Measurements from ENCODE around the gene GOSR2.
"Not testable (repeated sequence)": the region's sequence is repeated elsewhere in the genome, so short reads cannot be mapped to it uniquely, and the experiment has no call there.

GOSR2 gene

DNA sequence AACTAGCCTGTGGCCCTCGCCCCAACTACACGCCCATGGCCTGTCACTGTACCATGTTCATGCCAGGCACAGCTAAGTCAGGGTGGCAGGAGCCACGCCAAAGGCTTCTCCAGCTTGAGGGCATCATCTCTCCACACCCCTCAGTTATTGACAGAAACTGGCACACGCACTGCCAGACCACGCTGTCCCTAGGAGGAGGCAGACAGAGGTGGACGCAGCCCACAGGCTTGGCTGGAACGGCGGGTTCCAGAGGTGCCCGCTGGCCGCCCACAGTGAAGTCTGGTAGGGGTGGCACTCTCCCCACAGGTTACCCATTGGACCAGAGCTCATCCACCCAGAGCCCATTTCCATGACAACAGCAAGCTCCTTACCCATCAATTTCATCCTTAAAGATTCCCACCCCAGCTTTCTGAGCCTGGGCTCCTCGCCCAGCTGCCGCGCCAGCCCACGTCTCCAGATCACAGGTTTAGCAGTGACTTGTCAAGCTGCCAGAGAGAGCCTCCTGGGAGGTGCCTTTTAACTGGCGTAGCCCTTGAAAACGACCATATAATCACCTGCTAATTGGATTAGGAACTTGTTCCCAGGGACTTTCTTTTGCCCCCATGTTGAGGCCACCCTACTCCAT, 28.1 kb downstream of the GOSR2 start:
- DNase-seq (ENCODE audit: low read depth, low spot score) = no peak
- no peak overlapping the region for H3K4me3 ChIP-seq (ENCODE audit: low read length)

DNA sequence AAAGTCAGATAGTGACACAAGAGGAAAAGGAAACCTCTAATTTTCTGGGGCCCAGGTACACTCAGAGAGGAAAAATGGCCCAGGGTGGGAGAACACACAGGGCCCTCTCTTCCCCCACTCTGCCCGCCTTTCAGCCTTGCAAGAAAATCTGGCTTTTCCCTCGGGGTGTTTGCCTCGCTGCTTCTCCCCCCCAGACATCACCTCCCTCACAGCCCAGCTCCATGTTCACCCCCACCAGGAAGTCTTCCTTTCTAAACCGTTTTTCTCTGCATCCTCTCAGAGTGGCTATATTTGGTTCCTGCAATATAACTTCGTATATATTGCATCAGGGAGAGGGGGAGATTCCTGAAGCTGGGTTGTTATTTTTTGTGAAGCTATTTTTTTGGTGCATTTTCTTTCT, 28.7 kb downstream of the GOSR2 start:
- DNase-seq (ENCODE audit: low read depth, low spot score) = no peak
- no peak overlapping the region for H3K4me3 ChIP-seq (ENCODE audit: low read length)

DNA sequence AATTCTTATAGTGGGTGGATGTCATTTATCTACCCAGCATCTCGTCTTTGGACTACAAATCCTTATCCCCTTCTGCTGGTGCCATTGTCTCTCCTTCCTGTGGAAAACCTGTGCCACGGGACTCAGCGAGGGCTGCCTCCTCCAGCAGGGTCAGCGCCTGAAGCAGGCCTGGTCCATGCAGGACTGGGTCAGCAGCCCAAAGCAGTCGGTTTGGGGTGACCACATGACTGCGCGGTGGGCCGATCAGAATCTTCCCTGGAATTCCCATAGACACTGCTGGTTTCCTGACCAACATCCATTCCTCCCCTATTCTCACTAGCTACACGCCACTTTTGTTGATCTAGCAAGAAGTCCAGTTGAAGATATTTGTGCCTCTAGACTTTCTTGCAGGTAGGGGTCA, 29.2 kb downstream of the GOSR2 start:
- DNase-seq (ENCODE audit: low read depth, low spot score) = no peak
- H3K4me3 ChIP-seq (ENCODE audit: low read length) = no peak overlapping the region

DNA sequence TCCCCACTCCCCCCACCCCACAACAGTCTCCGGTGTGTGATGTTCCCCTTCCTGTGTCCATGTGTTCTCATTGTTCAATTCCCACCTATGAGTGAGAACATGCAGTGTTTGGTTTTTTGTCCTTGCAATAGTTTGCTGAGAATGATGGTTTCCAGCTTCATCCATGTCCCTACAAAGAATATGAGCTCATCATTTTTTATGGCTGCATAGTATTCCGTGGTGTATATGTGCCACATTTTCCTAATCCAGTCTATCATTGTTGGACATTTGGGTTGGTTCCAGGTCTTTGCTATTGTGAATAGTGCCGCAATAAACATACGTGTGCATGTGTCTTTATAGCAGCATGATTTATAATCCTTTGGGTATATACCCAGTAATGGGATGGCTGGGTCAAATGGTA, 30.2 kb downstream of the GOSR2 start:
- not testable (repeated sequence) for H3K4me3 ChIP-seq (ENCODE audit: low read length); DNase-seq (ENCODE audit: low read depth, low spot score)

DNA sequence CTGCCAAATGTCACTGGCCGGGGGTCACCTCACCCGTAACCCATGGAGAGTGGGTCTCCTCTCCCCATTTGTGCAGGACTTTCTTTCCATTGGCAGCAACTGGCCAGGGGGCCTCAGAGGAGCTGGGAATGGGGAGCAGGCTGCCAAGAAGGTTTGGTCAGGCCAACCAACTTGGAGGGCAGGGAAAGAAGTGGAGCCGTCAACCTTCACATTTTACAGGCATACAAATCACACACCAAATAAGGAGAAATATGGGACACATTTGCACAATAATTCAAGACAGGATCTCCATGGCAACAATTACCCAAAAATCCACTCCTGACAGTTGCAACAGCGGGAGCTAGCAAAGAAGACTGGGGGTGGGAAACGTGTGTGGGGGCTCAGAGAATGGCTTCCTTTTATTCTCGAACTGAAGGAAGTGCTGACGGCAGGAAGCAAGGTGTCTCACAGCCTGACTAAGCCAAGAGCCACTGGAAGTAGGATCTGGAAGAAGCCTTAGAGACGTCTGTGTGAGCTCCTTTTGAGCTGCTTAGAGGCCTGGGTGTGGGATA, 35.2 kb downstream of the GOSR2 start:
- H3K4me3 ChIP-seq (ENCODE audit: low read length) = no peak overlapping the region
- no peak for DNase-seq (ENCODE audit: low read depth, low spot score)

DNA sequence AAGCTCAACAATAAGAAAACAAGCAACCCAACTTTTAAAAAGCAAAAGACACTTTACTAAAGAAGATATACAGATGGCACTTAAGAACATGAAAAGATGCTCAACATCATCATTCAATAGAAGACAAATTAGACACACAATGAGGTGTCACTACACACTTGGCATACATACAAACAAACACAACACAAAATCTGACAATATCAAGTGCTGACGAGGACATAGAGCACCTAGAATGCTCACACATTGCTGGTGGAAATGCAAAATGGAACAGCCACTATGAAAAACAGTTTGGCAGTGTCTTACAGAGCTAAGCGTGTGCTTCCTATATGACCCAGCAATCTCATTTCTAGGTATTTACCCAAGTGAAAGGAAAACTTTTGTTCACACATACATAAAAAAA, 37.2 kb downstream of the GOSR2 start:
- no peak overlapping the region for H3K4me3 ChIP-seq (ENCODE audit: low read length)
- DNase-seq (ENCODE audit: low read depth, low spot score) = no peak

DNA sequence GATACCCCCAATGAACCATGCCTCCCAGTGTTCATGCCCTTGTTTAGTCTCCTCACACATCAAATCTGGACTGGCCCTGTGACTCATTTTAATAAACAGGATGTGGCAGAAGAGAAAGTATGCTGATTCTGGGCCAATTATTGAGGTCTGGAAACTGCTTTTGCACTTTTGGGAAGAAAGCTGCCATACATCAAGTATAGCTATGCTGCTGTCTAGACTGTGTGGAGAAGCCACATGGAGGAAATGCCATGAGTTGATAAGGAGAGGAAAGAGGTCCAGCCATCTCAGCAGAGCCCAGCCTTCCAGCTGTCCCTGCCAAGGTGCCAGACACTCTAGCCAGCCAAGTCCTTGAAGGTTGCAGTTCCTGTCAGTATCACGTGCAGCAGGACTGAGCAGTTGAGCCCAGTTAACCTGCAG, 39.4 kb downstream of the GOSR2 start:
- no peak overlapping the region for H3K4me3 ChIP-seq (ENCODE audit: low read length)
- no peak for DNase-seq (ENCODE audit: low read depth, low spot score)

DNA sequence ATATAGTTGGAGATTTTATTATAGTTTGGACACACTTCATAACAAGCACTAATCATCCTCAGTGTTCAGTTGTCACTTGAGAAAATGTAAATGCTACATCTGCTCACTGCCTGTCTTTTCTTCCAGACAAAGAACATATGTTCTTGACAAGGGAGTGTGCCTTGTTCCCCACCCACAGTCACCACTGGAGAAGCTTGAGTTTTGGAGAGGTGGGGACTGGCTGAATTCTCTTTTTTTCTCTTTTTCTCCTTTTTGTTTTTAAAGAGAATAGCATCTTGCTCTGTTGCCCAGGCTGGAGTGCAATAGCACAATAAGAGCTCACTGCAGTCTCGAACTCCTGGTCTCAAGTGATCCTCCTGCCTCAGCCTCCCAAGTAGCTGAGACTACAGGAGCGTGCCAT, 40.6 kb downstream of the GOSR2 start:
- H3K4me3 ChIP-seq (ENCODE audit: low read length) = no peak overlapping the region
- DNase-seq (ENCODE audit: low read depth, low spot score) = no peak

DNA sequence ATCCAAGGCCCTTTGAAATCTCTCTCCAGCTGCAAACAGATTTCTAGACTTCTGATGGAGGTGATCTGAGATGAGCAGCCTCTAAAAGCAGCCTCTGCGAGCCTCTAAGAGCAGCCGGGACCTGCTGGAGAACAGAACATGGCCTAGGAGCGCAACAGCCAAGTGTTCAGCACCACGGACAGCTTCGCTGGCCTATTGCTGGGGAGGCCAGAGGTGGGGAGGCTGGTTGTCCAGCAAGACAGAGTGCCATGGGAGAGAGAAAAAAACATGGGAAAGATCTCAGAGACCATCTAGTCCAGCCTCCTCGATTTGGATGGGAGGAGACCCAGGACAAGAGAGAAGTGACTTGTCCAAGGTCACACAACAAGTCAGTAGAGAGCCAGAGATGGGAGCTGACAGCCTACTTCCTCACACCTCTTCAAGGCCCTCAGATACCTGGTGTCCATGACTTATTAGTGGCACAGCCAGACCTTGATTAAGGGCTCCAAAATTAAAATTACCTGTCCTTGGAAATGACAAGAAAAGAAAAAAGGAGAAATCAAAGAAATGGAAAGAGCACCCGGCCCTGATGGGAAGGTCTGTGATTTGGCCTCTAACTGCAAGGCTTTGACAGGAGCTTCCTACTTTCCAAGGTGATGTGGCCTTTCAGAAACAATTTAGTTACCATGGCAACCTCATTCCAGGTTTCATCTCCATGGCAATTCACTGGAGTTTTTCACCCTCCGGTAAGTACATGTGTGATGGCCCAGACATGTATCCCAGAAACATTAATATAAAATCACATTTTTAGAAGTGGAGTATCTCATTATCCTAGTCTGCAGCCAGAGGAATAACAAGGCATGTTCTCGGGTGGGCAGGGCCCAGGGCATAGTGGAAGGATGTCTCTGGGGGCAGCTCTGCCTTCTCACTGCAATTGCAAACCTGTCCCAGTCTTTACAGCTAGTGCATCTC, 41.6 kb downstream of the GOSR2 start:
- no peak for DNase-seq (ENCODE audit: low read depth, low spot score)
- no peak overlapping the region for H3K4me3 ChIP-seq (ENCODE audit: low read length)

DNA sequence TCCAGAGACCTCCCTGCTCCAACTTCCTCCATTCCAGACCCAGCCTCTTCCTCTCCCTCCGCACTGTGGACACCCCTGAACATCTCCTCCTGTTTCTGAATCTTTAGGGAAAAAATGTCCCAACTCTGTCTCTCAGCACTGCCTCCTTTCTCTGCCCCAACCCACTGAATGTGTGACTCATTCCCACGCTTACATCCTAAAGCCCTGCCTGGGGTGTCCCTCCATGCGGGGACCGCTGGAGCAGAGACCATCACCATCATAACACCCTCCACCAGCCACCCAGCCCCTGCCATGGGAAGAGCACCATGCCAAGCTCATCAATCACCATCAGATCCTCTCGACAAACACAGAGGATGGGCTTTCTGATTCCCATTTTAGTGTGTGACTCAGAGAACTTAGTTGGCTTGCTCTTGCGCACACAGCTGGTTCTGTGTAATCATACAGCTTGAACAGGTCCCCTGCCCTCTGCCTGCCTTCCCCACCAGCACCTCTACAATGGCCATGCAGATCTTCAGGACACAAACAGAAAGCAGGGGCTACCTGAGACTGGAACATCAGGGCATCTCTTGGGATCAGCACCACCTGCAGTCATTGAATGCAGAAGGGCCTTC, 45.4 kb downstream of the GOSR2 start:
- DNase-seq (ENCODE audit: low read depth, low spot score) = no peak
- no peak overlapping the region for H3K4me3 ChIP-seq (ENCODE audit: low read length)

DNA sequence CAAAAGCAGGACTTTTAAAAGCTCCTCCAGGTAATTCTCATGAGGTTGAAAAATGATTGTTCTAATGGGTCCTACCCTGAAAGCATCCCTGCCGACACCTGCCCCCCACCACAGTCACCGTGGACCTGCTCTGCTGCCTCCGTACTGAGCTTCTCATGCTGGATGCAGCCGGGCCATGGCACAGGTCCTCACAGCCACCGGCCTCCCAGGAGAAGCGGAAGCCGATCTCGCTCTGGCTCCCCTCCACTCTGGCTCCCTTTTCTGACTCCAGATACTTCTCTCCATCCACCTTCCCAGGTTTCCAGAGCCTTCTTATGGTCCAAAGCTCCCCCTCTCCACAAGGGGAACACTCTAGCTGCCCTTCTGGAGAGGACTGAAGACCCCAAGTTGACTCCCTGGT, 45.9 kb downstream of the GOSR2 start:
- no peak overlapping the region for H3K4me3 ChIP-seq (ENCODE audit: low read length)
- no peak for DNase-seq (ENCODE audit: low read depth, low spot score)

DNA sequence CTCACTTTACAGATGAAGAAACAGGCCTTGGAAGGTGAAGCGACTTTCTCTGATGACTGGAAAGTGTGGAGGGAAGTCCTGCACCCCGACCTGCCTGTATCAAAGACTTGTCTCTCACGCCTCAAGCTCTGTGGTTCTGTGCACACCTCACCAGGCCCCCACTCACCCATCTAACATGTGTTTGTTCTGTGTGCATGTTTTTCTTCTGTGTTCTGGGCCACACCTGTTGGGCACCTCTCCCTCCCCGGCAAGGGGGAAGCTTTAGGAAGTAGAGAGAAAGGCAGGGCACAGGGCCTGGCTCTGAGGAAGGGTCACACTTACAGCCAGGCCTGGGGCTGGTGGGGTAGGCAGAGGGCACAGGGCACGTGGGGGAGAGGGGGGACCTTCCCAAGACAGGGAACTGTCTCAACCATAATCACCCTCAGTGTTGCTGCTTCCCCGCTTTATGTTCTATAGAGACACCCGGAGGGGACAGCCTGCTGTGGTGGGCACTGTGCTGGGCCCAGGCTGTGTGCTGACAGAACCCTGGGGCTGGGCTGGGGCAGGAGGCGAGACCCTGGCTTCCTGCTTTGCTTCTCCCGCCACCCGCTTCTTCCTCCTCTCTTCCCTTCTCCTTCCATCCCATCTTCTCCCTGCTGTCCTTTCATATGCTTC, 48.8 kb downstream of the GOSR2 start:
- DNase-seq (ENCODE audit: low read depth, low spot score) = no peak
- H3K4me3 ChIP-seq (ENCODE audit: low read length) = no peak overlapping the region

DNA sequence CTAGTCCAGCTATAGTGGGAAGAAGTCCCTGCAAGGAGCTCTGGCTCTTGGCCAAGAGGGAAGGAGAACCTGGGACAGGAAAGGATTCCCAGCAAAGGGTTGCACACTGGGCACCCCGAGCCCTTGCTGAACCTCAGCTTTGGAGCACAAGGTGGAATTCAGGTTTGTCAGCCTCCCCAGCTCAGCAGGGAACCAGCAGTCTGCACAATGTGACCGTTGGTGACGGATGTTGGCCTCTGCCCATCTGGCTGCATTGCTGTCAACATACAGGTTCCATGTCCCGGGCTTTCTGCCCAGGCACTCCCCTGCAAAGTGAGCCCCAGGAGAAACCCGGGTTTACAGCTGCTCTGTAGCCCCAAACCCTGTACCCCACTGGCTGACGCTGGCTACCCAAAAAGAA, 49.4 kb downstream of the GOSR2 start:
- no peak for DNase-seq (ENCODE audit: low read depth, low spot score)
- H3K4me3 ChIP-seq (ENCODE audit: low read length) = no peak overlapping the region

DNA sequence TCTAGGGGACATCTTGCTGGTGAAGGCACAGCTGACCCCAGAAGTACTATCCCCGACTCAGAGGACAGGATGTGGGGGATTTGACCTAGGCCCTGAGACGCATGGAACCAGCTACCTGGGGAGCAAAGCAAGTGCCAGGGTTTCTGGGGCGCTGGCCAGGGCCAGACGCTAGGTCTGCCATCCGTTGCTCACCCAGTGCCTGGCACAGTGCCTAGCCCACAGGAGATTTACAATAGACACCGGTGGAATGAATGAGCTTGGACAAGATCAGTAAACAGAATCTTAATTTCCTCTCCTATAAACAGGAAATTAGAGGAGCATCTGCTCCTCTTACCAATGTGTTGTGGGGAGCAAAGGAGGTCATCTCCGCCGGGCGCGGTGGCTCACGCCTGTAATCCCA, 51.1 kb downstream of the GOSR2 start:
- no peak for DNase-seq (ENCODE audit: low read depth, low spot score)
- no peak overlapping the region for H3K4me3 ChIP-seq (ENCODE audit: low read length)

DNA sequence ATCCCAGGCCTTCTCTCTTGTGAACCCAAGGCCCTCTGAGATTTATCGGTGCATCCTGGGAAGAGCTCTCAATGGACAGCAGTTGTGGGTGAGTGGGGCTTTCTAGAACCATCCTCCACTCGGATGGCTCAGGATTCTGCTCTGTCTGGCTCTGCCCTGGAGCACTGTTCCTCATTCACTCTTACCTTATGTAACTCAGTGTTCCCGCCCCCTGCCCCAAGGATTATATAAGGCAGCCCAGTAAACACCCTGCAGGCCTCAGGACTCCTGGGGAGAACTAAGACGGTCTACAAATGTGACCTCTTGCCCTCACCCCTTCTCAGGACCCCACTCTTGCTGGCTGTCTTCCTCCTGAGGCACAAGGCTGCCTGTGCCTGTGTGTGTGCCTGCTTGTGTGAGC, 52.3 kb downstream of the GOSR2 start:
- no peak for DNase-seq (ENCODE audit: low read depth, low spot score)
- no peak overlapping the region for H3K4me3 ChIP-seq (ENCODE audit: low read length)

DNA sequence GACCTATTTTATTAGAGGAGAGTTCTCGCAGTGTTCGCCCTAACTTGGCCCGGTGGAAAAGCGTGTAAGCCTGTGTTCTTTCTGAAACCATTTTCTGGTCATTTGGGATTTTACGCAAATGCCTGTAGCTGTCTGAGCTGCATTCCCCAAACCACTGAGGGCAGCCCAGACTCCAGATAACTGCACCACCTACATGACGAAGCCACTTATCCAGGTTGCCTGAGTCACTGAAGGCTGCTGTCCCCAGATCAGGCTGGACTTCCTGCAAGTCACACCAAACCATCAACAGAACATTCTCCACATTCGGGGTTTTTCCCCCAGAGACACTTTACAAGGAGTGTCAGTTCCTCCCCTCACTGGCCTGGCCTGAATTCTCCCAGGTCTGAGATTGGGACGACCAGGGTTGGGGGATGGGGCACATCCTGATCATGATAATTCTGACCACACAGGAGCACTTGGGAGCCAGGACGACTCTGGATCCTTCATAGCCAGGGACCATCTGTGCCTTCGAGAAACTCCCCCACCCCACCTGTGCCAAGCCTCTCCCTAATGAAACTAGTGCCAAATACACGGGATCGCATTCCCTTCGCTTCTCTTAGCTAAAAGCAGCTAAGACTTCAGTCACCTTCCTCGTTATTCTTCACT, 53.8 kb downstream of the GOSR2 start:
- no peak for DNase-seq (ENCODE audit: low read depth, low spot score)
- no peak overlapping the region for H3K4me3 ChIP-seq (ENCODE audit: low read length)

DNA sequence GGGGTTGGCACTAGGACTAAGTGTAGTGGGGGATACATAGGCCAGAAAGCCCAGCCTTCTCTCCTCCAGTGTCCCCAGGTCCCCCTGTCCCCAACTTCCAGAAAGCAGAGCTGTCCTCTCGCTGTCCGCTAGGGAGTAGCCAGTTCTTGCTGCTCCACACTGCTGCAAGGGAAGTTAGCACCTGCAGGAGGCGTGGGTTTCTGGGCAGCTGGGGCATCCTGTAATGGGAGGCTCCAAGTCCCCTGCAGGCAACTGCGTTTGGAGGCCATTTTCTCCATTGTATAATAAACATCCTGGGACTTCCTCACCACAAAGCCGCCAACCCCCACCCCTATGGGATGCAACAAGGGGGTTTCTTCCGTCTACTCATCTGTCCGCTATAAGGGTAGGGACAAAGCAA, 54.4 kb downstream of the GOSR2 start:
- H3K4me3 ChIP-seq (ENCODE audit: low read length) = no peak overlapping the region
- DNase-seq (ENCODE audit: low read depth, low spot score) = peak; percentile 50

DNA sequence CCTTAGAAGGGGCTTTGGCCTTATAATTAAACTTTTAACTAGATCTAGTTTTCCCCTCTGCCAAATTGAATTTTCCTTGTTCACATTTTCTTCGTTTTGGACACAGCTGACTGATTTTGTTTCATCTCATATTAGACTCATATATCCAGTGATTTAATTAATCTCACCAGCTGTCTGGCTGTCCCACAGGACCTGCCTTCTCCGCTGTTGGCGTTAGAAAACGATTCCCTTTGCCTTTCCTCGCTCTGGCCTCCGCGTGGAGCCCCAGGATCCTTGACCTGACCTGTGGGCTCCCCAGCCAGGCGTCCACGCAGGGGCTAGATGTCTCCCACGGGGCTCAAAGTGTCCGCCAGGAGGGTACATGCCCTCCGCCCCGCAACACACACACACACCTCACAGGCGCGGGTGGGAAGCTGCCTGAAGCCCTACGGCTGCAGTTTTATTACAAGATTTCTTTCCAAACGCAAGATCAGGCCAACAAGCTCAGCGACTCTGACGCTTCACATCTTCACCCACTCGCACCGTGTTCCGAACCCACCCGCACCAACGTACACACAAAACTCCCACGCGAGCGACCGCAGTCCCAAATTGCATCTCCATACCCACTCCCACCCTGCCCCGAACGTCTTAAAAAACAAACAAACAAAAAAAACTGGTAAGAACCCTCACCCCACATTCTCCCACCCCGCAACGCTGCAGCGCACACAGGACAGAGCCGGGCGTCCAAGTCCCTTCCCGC, 55.0 kb downstream of the GOSR2 start:
- no peak overlapping the region for H3K4me3 ChIP-seq (ENCODE audit: low read length)
- DNase-seq (ENCODE audit: low read depth, low spot score) = no peak

Data from Jurkat, Clone E6-1 (cell line).